Measurements from ENCODE around the gene SLC44A5. TPM values are rescaled to one million over a fixed set of nuclear protein-coding genes. Genes with fewer than 3 reads are reported as not detected.

SLC44A5 gene
- total RNA-seq, 4 donors from 2014 or later, result 0.27 to 1.1 (median 0.42) TPM

DNA sequence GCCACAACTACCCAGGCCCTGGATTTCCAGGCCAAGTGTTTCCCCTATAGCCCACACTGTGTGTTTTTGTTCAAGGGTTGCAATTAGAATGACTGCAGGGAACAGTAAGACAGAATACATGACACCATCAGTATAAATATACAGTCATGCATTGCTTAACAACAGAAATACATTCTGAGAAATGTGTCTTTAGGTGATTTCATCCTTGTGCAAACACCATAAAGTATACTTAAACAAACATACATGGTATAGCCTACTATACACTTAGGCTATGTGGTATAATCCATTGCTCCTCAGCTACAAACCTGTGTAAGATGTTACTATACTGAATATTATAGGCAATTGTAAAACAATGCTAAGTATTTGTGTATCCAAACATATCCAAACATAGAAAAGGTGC is 7.5 kb upstream of the SLC44A5 start:
- H3K27me3 ChIP-seq, result peaks cover 32% of the 10 kb centered on the region
- no peaks in the 10 kb centered on the region for H3K36me3 ChIP-seq
- H3K9me3 ChIP-seq, result no peaks in the 10 kb centered on the region
- ATAC-seq, result no peak
- no peak overlapping the region for H3K4me3 ChIP-seq
- H3K4me1 ChIP-seq, result peaks cover 0 to 31% (median 18%) of the 10 kb centered on the region in 3 donors
- TF ChIP-seq POLR2AphosphoS5 (IDR thresholded peaks at IDR 0.05) (no peak), EP300 (IDR thresholded peaks at IDR 0.05) (no peak)
- TF ChIP-seq, protein P1, sequence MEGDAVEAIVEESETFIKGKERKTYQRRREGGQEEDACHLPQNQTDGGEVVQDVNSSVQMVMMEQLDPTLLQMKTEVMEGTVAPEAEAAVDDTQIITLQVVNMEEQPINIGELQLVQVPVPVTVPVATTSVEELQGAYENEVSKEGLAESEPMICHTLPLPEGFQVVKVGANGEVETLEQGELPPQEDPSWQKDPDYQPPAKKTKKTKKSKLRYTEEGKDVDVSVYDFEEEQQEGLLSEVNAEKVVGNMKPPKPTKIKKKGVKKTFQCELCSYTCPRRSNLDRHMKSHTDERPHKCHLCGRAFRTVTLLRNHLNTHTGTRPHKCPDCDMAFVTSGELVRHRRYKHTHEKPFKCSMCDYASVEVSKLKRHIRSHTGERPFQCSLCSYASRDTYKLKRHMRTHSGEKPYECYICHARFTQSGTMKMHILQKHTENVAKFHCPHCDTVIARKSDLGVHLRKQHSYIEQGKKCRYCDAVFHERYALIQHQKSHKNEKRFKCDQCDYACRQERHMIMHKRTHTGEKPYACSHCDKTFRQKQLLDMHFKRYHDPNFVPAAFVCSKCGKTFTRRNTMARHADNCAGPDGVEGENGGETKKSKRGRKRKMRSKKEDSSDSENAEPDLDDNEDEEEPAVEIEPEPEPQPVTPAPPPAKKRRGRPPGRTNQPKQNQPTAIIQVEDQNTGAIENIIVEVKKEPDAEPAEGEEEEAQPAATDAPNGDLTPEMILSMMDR (IDR thresholded peaks at IDR 0.05), result no peak
- no peak overlapping the region for H3K27ac ChIP-seq

DNA sequence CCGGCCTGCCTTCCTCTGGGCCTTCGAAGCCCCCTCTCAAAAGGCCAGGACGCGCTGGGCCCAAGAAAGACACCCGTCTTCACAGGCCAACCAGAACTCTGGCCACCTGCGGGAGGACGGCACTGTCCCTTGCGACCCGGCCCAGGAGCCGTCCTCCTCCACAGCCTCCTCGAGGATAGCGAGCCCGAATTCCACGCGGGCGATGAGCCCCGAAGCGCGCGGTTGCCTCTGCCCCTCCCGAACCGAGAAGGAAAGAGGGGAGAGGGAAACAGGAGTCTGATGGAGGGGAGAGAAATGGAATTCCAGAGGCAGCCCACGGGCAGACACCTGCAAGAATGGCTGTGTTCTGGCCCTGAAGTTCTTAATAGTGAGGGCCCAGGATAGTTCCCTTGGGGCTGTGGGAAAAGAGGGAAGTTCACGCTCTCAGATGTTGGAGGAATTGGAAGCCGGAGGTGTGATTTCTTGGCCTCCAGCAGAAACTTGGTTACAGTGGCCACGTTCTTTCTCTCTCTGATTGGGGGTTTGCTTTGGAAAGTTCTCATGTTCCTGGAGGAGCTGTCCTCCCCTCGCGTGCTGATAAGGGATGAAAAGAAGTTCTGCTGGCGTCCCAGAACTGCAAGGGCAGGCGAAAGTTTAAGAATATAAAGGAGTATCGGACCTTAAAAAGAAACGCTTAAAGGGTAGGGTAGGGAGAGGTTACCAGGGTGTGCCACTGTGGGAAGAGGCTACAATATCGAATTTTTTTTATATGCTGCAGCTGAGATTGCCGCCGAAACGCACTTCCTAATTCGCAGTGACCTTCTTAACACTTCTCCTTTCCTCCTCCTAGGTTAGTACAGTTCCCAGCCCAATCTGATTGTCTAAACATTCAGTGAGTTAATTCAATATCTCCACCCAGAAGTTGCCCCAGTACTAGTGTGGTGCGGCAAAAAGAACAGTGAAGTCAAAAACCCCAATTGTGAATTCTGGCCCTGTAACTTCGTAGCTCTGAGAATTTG is 5.8 kb upstream of the SLC44A5 start:
- no peaks in the 10 kb centered on the region for H3K9me3 ChIP-seq
- H3K27ac ChIP-seq, result no peak overlapping the region
- peaks cover 0 to 31% (median 18%) of the 10 kb centered on the region in 3 donors for H3K4me1 ChIP-seq
- TF ChIP-seq, protein P1 (IDR thresholded peaks at IDR 0.05), result no peak
- no peak for TF ChIP-seq EP300 (IDR thresholded peaks at IDR 0.05)
- no peak for TF ChIP-seq POLR2AphosphoS5 (IDR thresholded peaks at IDR 0.05)
- TF ChIP-seq POLR2A (IDR thresholded peaks at IDR 0.05), result no peak
- peaks cover 48% of the 10 kb centered on the region for H3K27me3 ChIP-seq
- WGBS, 2 donors (ENCODE audit: low coverage in 1 of 2), result 8 to 9% methylated on average over 15 to 24 of the region's 39 CpGs
- no peaks in the 10 kb centered on the region for H3K36me3 ChIP-seq
- H3K4me3 ChIP-seq, result peak overlapping the region; percentile 51 to 60
- peak; percentile 13 for ATAC-seq

DNA sequence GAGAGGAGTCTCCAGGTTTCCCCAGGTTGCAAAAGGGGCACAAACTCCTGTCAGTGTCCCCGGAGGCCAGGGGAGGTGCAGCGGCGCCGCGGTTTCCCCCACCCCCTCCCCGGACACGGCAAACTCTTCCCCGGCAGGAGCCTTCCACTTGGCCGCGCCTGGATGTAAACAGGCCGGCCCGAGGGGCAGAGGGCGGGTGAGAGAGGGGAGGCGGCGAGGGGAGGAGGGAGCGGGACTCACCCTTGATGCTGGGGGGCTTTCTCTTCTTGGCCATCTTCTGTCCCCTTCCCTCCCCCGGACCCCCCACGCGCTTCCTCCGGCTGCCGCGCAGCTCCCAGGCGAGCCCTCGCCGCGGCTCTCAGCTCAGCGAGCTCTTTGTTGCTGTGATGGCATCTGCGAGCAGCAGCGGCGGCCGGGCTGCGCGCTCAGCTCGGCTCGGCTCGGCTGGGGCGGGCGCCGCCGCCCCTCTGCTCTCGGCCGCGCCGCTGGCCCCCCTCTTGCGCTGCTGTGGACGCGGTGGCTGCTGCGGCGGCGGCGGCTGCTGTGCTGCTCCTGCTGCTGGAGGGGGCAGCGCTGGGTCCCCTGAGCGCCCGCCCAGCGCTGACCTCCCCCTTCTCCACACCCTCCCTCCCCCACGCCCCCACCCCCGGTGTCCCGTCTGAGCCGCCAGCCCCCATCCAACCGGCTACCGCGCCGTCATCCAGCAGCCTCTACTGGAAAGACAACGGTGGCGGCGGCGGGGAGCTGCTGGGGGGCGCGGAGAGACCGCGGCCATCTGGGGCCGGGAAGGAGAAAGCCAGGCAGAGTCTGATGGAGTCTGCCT is 4.9 kb upstream of the SLC44A5 start:
- TF ChIP-seq, protein P1 (IDR thresholded peaks at IDR 0.05), result no peak
- TF ChIP-seq EP300 (IDR thresholded peaks at IDR 0.05) (no peak), POLR2A (IDR thresholded peaks at IDR 0.05) (no peak), POLR2AphosphoS5 (IDR thresholded peaks at IDR 0.05) (no peak)
- 0% methylated on average over 4 of the region's 72 CpGs; no CpG with 5 or more reads in 1 of the 2 donors for WGBS, 2 donors (ENCODE audit: low coverage in 1 of 2)
- peak; percentile 72 for ATAC-seq
- H3K4me3 ChIP-seq, result peak overlapping the region; percentile 51 to 60
- no peak overlapping the region for H3K27ac ChIP-seq
- H3K9me3 ChIP-seq, result no peaks in the 10 kb centered on the region
- H3K36me3 ChIP-seq, result no peaks in the 10 kb centered on the region
- H3K4me1 ChIP-seq, result peaks cover 0 to 31% (median 18%) of the 10 kb centered on the region in 3 donors
- peaks cover 56% of the 10 kb centered on the region for H3K27me3 ChIP-seq

DNA sequence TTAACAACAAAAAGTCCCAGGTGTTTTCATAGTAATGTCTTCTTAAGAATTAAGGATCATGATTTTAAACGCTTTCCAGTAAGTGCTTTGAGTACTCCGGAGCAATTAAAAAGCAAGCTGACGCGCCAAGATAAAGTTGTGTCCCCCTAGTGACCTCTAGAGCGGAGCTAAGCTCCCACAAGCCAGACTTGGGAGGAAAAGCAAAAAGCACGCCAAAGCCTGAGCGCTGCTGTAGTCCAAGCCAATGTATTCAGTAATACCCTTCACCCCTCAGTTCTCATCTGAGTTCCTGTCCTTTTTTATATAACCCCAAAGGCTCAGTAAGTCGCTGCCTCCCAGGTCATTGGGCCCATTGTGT is 3.5 kb upstream of the SLC44A5 start:
- 0% methylated on average over 8 of the region's 8 CpGs for WGBS, 2 donors (ENCODE audit: low coverage in 1 of 2)

More for the DNA sequence above, 3.5 kb upstream of the SLC44A5 start:
- TF ChIP-seq, protein P1 (IDR thresholded peaks at IDR 0.05), result no peak
- TF ChIP-seq EP300 (IDR thresholded peaks at IDR 0.05), result no peak
- TF ChIP-seq POLR2A (IDR thresholded peaks at IDR 0.05), result no peak
- no peak for TF ChIP-seq POLR2AphosphoS5 (IDR thresholded peaks at IDR 0.05)
- Histone ChIP-seq H3K27ac (no peak overlapping the region), H3K36me3 (no peaks in the 10 kb centered on the region), H3K4me3 (peak overlapping the region in 1 of 2 donors; percentile 60), H3K4me1 (peaks cover 0 to 31% (median 18%) of the 10 kb centered on the region in 3 donors), H3K27me3 (peaks cover 59% of the 10 kb centered on the region), H3K9me3 (no peaks in the 10 kb centered on the region)
- ATAC-seq, result no peak
